HCT116 (cell line): Measurements from ENCODE around the gene GNS. TPM values are rescaled to one million over a fixed set of nuclear protein-coding genes. Genes with fewer than 3 reads are reported as not detected.

Experiments used
- ATAC-seq: fragments of 200-7000 bp; cut with Tn5 transposase; 2 replicates; pipeline ENCODE4 v1.9.1; 2020; ENCODE audit warnings: mild to moderate bottlenecking, moderate library complexity
- BruUV-seq: library from RNA; stranded (reverse); fragments of 400-500 nt; replicated peaks from 2 replicates; lab custom pipeline; 2021; lab: Mats Ljungman, UMichigan
- CTCF ChIA-PET: fragments of 300-600 bp; sonication (Branson Sonifier 250); formaldehyde crosslinking; loops from one replicate; lab custom pipeline; 2021; ENCODE audit warnings: antibody characterized with exemption; lab: Charles Lee
- POLR2A ChIA-PET: fragments of 300-600, 350-600 bp; sonication (Branson Sonifier 250); formaldehyde crosslinking; loops from one replicate; lab custom pipeline; 2021; ENCODE audit warnings: antibody characterized with exemption; lab: Charles Lee
- RAD21 ChIA-PET, 2 experiments: fragments of 300-600 bp; sonication (Branson Sonifier 250); formaldehyde crosslinking; loops; one replicate each; lab custom pipeline; 2023; ENCODE audit warnings: low total read pairs in 2 of 2; ENCODE audit not compliant: uncharacterized antibody in 2 of 2, unreplicated experiment in 2 of 2, low non-redundant PET in 1 of 2; lab: Charles Lee
- DNase-seq: peaks from one replicate; pipeline ENCODE4 v3.0.0-alpha.2; 2010; ENCODE audit warnings: low read depth, low spot score
- H2AFZ ChIP-seq: fragments of 200-600 bp; shearing (Covaris generic), sonication (generic); 2 replicates; pipeline ENCODE4 v1.6.1; 2017; ENCODE audit warnings: low read depth, mixed run types, mixed read lengths, antibody characterized with exemption, low read length; ENCODE audit not compliant: poor library complexity, severe bottlenecking
- H3K27ac ChIP-seq: 2 replicates; pipeline ENCODE4 v1.5.1; 2012; ENCODE audit warnings: low read depth, low read length
- H3K27me3 ChIP-seq: fragments of 200-600 bp; sonication (generic); 2 replicates; pipeline ENCODE4 v1.6.1; 2016; ENCODE audit warnings: mixed run types, low read length, mixed read lengths; ENCODE audit not compliant: insufficient read depth
- H3K36me3 ChIP-seq, 2 experiments: fragments of 200-500 bp in 1 of 2; fragments of 200-600 bp in 1 of 2; sonication (Bioruptor generic) in 1 of 2; sonication (generic) in 1 of 2; 2 replicates each; pipeline versions ENCODE4 v1.5.1 to v1.6.1; 2014 to 2016; ENCODE audit warnings: low read length in 2 of 2, inconsistent platforms in 1 of 2, mixed read lengths in 1 of 2, mixed run types in 1 of 2; ENCODE audit not compliant: insufficient read depth in 2 of 2, control insufficient read depth in 1 of 2
- H3K4me1 ChIP-seq, 2 experiments: fragments of 200-600 bp in 1 of 2; sonication (generic) in 1 of 2; 2 replicates each; pipeline versions ENCODE4 v1.5.1 to v1.6.1; 2012 to 2017; ENCODE audit warnings: low read length in 2 of 2, inconsistent platforms in 1 of 2, mild to moderate bottlenecking in 1 of 2, mixed read lengths in 1 of 2, mixed run types in 1 of 2, moderate library complexity in 1 of 2; ENCODE audit not compliant: insufficient read depth in 2 of 2, control insufficient read depth in 1 of 2
- H3K4me2 ChIP-seq: fragments of 200-600 bp; sonication (generic); 2 replicates; pipeline ENCODE4 v1.6.1; 2017; ENCODE audit warnings: mixed run types, low read length, mixed read lengths
- H3K4me3 ChIP-seq, 2 experiments: fragments of 200-600 bp in 1 of 2; sonication (generic) in 1 of 2; replicated peaks in 1 of 2; 2 replicates each; pipeline ENCODE4 v1.5.1; 2011 to 2016; ENCODE audit warnings: low read length in 2 of 2, control low read depth in 1 of 2, low read depth in 1 of 2, mild to moderate bottlenecking in 1 of 2, mixed read lengths in 1 of 2, mixed run types in 1 of 2
- H3K79me2 ChIP-seq: fragments of 200-600 bp; sonication (generic); 2 replicates; pipeline ENCODE4 v1.6.1; 2017; ENCODE audit warnings: mild to moderate bottlenecking, mixed run types, low read length, moderate library complexity, mixed read lengths; ENCODE audit not compliant: insufficient read depth
- H3K9ac ChIP-seq: fragments of 200-600 bp; sonication (generic); 2 replicates; pipeline ENCODE4 v1.6.1; 2016; ENCODE audit warnings: low read length, mixed read lengths
- H3K9me2 ChIP-seq: fragments of 200-600 bp; sonication (generic), shearing (Covaris generic); 2 replicates; pipeline ENCODE4 v1.6.1; 2017; ENCODE audit warnings: mixed run types, mild to moderate bottlenecking, moderate library complexity; ENCODE audit not compliant: insufficient read depth
- H3K9me3 ChIP-seq, 2 experiments: fragments of 200-500 bp in 1 of 2; fragments of 200-600 bp in 1 of 2; sonication (Bioruptor generic) in 1 of 2; sonication (generic) in 1 of 2; 2 replicates each; pipeline ENCODE4 v1.6.1; 2014 to 2017; ENCODE audit warnings: low read length in 2 of 2, mixed read lengths in 2 of 2, inconsistent platforms in 1 of 2, low read depth in 1 of 2, mild to moderate bottlenecking in 1 of 2, mixed run types in 1 of 2, moderate library complexity in 1 of 2; ENCODE audit not compliant: control insufficient read depth in 1 of 2, insufficient read depth in 1 of 2
- H4K20me1 ChIP-seq: fragments of 200-600 bp; sonication (generic), shearing (Covaris generic); 2 replicates; pipeline ENCODE4 v1.6.1; 2017; ENCODE audit warnings: mixed run types, mild to moderate bottlenecking, moderate library complexity; ENCODE audit not compliant: insufficient read depth
- CBX3 ChIP-seq: IDR thresholded peaks from 2 replicates; pipeline ENCODE4 v1.6.1; 2012; ENCODE audit warnings: low read depth
- CEBPB ChIP-seq: IDR thresholded peaks from 2 replicates; pipeline ENCODE4 v1.6.1; 2012; ENCODE audit warnings: low read depth
- ELF1 ChIP-seq: IDR thresholded peaks from 2 replicates; pipeline ENCODE4 v1.6.1; 2012; ENCODE audit warnings: low read depth, borderline replicate concordance
- EZH2phosphoT487 ChIP-seq: fragments of 200-600 bp; IDR thresholded peaks from 2 replicates; pipeline ENCODE4 v1.6.1; 2018; ENCODE audit warnings: antibody characterized with exemption, borderline replicate concordance
- FOSL1 ChIP-seq: IDR thresholded peaks from 2 replicates; pipeline ENCODE4 v1.6.1; 2012; ENCODE audit warnings: low read depth
- JUND ChIP-seq: IDR thresholded peaks from 2 replicates; pipeline ENCODE4 v1.6.1; 2012
- POLR2A ChIP-seq: IDR thresholded peaks from 2 replicates; pipeline ENCODE4 v1.7.0; 2011; ENCODE audit warnings: borderline replicate concordance; ENCODE audit not compliant: insufficient read depth, insufficient read length; ENCODE audit errors: extremely low read depth
- POLR2AphosphoS5 ChIP-seq: IDR thresholded peaks from 2 replicates; pipeline ENCODE4 v1.6.1; 2011; ENCODE audit warnings: mild to moderate bottlenecking, low read depth, low read length, moderate library complexity
- RAD21 ChIP-seq: IDR thresholded peaks from 2 replicates; pipeline ENCODE4 v1.6.1; 2012; ENCODE audit warnings: low read depth, mild to moderate bottlenecking
- SP1 ChIP-seq: IDR thresholded peaks from 2 replicates; pipeline ENCODE4 v1.6.1; 2012; ENCODE audit warnings: low read depth
- SRF ChIP-seq: IDR thresholded peaks from 2 replicates; pipeline ENCODE4 v1.6.1; 2012; ENCODE audit warnings: low read depth
- TCF7L2 ChIP-seq: IDR thresholded peaks from 2 replicates; pipeline ENCODE4 v1.7.0; 2011; ENCODE audit warnings: borderline replicate concordance, inconsistent platforms; ENCODE audit not compliant: insufficient read depth, insufficient read length; ENCODE audit errors: extremely low read depth
- YY1 ChIP-seq: IDR thresholded peaks from 2 replicates; pipeline ENCODE4 v1.6.1; 2011; ENCODE audit warnings: low read length, low read depth, moderate library complexity, mild to moderate bottlenecking; ENCODE audit not compliant: insufficient replicate concordance; ENCODE audit errors: extremely low read depth
- ZFX ChIP-seq: fragments of 450-650 bp; IDR thresholded peaks from 2 replicates; pipeline ENCODE4 v1.6.1; 2017
- ZNF274 ChIP-seq: fragments of 200-500 bp; sonication (Bioruptor generic); IDR thresholded peaks from 2 replicates; pipeline ENCODE4 v1.6.1; 2014; ENCODE audit warnings: mild to moderate bottlenecking, low read depth, low read length, inconsistent platforms
- intact Hi-C: fragments of 100-400 bp; cut with micrococcal nuclease; formaldehyde crosslinking; loops from 2 replicates; pipeline ENCODE4 v1.10.0; 2022
- total RNA-seq: library from RNA; stranded (reverse); gene quantifications from one replicate; pipeline ENCODE4 v1.2.1, GENCODE V29; 2021; ENCODE audit not compliant: unreplicated experiment
- TF ChIP-seq, protein P1 (sequence below): IDR thresholded peaks from 2 replicates; pipeline ENCODE4 v1.6.1; 2011; ENCODE audit warnings: mild to moderate bottlenecking, low read length, moderate library complexity; ENCODE audit not compliant: insufficient replicate concordance; ENCODE audit errors: extremely low read depth
- TF ChIP-seq, protein P2 (sequence below), 3 experiments: fragments of 200-600 bp in 1 of 3; sonication (generic) in 1 of 3; IDR thresholded peaks in 2 of 3; conservative IDR thresholded peaks in 1 of 3; 2 replicates each; pipeline ENCODE4 v1.5.1; 2012 to 2017; ENCODE audit warnings: low read depth in 2 of 3, low read length in 2 of 3, antibody characterized with exemption in 1 of 3, borderline replicate concordance in 1 of 3, control low read depth in 1 of 3, mild to moderate bottlenecking in 1 of 3, mixed read lengths in 1 of 3, mixed run types in 1 of 3, moderate library complexity in 1 of 3; ENCODE audit not compliant: insufficient read depth in 1 of 3

The GNS gene
- total RNA-seq, 1 experiment from 2014 or later, result 45.7 TPM

DNA sequence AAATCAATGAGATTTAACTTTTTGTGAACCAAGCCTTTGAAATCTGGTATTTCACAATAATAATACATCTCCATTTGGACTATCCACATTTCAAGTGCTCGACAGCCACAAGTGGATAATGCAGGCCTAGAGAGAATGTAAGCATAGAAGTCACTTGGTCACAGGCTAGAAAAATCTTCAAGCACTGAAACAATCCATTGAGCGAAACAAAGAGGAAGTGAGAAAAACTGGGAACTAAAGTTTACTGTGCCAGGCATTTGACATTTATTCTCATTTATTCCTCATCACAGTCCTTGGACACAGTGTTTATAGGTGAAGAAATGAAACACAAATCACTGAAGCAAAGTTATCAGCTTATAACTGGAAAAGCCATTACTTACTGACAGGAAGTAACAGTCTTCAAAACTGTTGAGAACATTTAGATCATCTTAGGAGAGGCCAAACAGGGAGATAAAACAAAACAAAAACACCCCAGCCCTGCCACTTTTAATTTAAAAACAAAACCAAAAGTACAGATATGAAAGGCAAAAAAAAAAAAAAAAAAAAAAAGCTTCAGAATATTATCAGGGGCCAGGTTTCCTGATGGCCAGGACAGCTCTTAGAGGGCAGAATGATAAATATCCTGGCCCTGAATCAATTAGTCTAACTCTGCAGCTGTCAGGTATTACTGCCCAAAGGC is 29.2 kb downstream of the GNS start:
- DNase-seq (no peak), ATAC-seq (no peak)
- H3K4me2 ChIP-seq, result no peak overlapping the region
- H3K4me1 ChIP-seq, result peaks cover 11 to 12% of the 10 kb centered on the region in 2 experiments
- H4K20me1 ChIP-seq, result no peaks in the 10 kb centered on the region
- ChIA-PET POLR2A (no interaction called here), RAD21 (no interaction called here), CTCF (interaction anchor here (0.8 kb wide), 1 partner anchor 32 kb away, joined by 3 read pairs; no protein-coding TSS in a partner anchor)
- H3K9ac ChIP-seq, result no peak overlapping the region
- no peaks in the 10 kb centered on the region for H3K79me2 ChIP-seq
- H2AFZ ChIP-seq, result no peak overlapping the region
- H3K4me3 ChIP-seq, result no peak overlapping the region
- H3K9me3 ChIP-seq, result no peaks in the 10 kb centered on the region
- no peak for TF ChIP-seq JUND
- TF ChIP-seq CBX3, result no peak
- TF ChIP-seq TCF7L2, result no peak
- no peak for TF ChIP-seq POLR2AphosphoS5
- TF ChIP-seq RAD21, result no peak
- TF ChIP-seq ZFX, result no peak
- no peak for TF ChIP-seq POLR2A
- TF ChIP-seq SRF, result no peak
- no peak for TF ChIP-seq YY1
- TF ChIP-seq CEBPB, result no peak
- no peak for TF ChIP-seq ZNF274
- no TSS peak for BruUV-seq
- H3K36me3 ChIP-seq, result no peaks in the 10 kb centered on the region; a peak in 1 of 4 replicates
- no peak overlapping the region for H3K27ac ChIP-seq
- H3K9me2 ChIP-seq, result no peaks in the 10 kb centered on the region
- no peaks in the 10 kb centered on the region for H3K27me3 ChIP-seq
- intact Hi-C loops, result no loop called here

DNA sequence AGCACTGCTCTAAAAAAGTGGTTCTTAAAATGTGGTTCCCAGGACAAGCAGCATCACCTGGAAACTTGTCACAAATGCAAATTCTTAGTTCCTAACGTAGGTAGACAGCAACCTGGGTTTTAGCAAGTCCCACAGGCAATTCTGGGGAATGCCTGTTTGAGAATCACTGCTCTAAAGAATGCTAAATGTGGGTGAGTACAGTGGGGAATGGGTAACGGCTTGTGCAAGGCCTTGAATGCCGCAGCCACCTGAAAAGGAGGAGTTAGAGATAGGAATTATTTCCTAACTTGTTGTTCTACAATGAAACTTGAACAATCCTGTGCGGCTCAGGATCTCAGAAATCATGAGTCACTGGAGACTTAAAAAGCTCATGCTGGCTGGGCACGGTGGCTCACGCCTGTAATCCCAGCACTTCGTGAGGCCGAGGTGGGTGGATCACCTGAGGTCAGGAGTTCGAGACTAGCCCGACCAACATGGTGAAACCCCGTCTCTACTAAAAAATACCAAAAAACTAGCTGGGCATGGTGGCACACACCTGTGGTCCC is 34.9 kb downstream of the GNS start:
- Histone ChIP-seq H3K27ac (no peak overlapping the region), H3K4me2 (no peak overlapping the region), H3K27me3 (no peaks in the 10 kb centered on the region), H3K4me3 (no peak overlapping the region), H3K9me2 (no peaks in the 10 kb centered on the region), H4K20me1 (no peaks in the 10 kb centered on the region), H3K4me1 (no peaks in the 10 kb centered on the region), H3K9me3 (no peaks in the 10 kb centered on the region), H3K9ac (no peak overlapping the region), H2AFZ (no peak overlapping the region), H3K79me2 (no peaks in the 10 kb centered on the region), H3K36me3 (peaks cover 0 to 6% of the 10 kb centered on the region in 2 experiments; a peak in 2 of 4 replicates)
- no TSS peak for BruUV-seq
- POLR2A ChIA-PET, result no interaction called here
- ATAC-seq (no peak), DNase-seq (no peak)
- RAD21 ChIA-PET, result no interaction called here
- CTCF ChIA-PET, result no interaction called here
- intact Hi-C loops, result no loop called here
- no peak for TF ChIP-seq SP1
- TF ChIP-seq, protein P1, sequence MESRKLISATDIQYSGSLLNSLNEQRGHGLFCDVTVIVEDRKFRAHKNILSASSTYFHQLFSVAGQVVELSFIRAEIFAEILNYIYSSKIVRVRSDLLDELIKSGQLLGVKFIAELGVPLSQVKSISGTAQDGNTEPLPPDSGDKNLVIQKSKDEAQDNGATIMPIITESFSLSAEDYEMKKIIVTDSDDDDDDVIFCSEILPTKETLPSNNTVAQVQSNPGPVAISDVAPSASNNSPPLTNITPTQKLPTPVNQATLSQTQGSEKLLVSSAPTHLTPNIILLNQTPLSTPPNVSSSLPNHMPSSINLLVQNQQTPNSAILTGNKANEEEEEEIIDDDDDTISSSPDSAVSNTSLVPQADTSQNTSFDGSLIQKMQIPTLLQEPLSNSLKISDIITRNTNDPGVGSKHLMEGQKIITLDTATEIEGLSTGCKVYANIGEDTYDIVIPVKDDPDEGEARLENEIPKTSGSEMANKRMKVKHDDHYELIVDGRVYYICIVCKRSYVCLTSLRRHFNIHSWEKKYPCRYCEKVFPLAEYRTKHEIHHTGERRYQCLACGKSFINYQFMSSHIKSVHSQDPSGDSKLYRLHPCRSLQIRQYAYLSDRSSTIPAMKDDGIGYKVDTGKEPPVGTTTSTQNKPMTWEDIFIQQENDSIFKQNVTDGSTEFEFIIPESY, result no peak
- no peak for TF ChIP-seq ELF1
- TF ChIP-seq CEBPB, result no peak
- no peak for TF ChIP-seq CBX3
- TF ChIP-seq FOSL1, result no peak
- TF ChIP-seq, protein P2, sequence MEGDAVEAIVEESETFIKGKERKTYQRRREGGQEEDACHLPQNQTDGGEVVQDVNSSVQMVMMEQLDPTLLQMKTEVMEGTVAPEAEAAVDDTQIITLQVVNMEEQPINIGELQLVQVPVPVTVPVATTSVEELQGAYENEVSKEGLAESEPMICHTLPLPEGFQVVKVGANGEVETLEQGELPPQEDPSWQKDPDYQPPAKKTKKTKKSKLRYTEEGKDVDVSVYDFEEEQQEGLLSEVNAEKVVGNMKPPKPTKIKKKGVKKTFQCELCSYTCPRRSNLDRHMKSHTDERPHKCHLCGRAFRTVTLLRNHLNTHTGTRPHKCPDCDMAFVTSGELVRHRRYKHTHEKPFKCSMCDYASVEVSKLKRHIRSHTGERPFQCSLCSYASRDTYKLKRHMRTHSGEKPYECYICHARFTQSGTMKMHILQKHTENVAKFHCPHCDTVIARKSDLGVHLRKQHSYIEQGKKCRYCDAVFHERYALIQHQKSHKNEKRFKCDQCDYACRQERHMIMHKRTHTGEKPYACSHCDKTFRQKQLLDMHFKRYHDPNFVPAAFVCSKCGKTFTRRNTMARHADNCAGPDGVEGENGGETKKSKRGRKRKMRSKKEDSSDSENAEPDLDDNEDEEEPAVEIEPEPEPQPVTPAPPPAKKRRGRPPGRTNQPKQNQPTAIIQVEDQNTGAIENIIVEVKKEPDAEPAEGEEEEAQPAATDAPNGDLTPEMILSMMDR (IDR thresholded peaks at IDR 0.05 in 2 of 3, conservative IDR thresholded peaks at IDR 0.05 in 1 of 3; ENCODE audit: borderline replicate concordance in 1 of 3, insufficient read depth in 1 of 3, low read depth in 2 of 3, low read length in 2 of 3), result no peak
- no peak for TF ChIP-seq EZH2phosphoT487
- TF ChIP-seq JUND, result no peak
- no peak for TF ChIP-seq POLR2A
